DOHH2 (cell line): Measurements from ENCODE around the gene UTS2B.

Source experiments
- H3F3A ChIP-seq: fragments of 200-600 bp; sonication (generic), shearing (Covaris generic); 2 replicates; pipeline ENCODE4 v1.6.0; 2016; ENCODE audit warnings: antibody characterized with exemption, mild to moderate bottlenecking; ENCODE audit not compliant: control insufficient read depth, insufficient read depth
- H3K27ac ChIP-seq: fragments of 200-600 bp; sonication (generic); 2 replicates; pipeline ENCODE4 v1.5.1; 2014; ENCODE audit warnings: low read depth, mild to moderate bottlenecking, low read length, moderate library complexity
- H3K27me3 ChIP-seq: fragments of 200-600 bp; sonication (generic); 2 replicates; pipeline ENCODE4 v1.6.1; 2014; ENCODE audit warnings: mild to moderate bottlenecking, low read length, mixed read lengths; ENCODE audit not compliant: control insufficient read depth
- H3K36me3 ChIP-seq: fragments of 200-600 bp; sonication (generic); 2 replicates; pipeline ENCODE4 v1.6.1; 2014; ENCODE audit warnings: mild to moderate bottlenecking, low read length, moderate library complexity, mixed read lengths; ENCODE audit not compliant: control insufficient read depth
- H3K4me1 ChIP-seq: fragments of 200-600 bp; sonication (generic); 2 replicates; pipeline ENCODE4 v1.6.1; 2014; ENCODE audit warnings: mild to moderate bottlenecking, low read length, mixed read lengths; ENCODE audit not compliant: control insufficient read depth
- H3K4me2 ChIP-seq: fragments of 200-600 bp; sonication (generic); 2 replicates; pipeline ENCODE4 v1.6.0; 2014; ENCODE audit warnings: mild to moderate bottlenecking, low read length, moderate library complexity
- H3K4me3 ChIP-seq: fragments of 200-600 bp; sonication (generic); 2 replicates; pipeline ENCODE4 v1.5.1; 2014; ENCODE audit warnings: mild to moderate bottlenecking, low read length, mixed read lengths
- H3K79me2 ChIP-seq: fragments of 200-600 bp; sonication (generic); 2 replicates; pipeline ENCODE4 v1.6.1; 2014; ENCODE audit warnings: mild to moderate bottlenecking, low read length, mixed read lengths; ENCODE audit not compliant: control insufficient read depth
- H3K9me2 ChIP-seq: fragments of 200-600 bp; sonication (generic); replicated peaks from 2 replicates; pipeline ENCODE4 v1.6.1; 2014; ENCODE audit warnings: mild to moderate bottlenecking, low read length, mixed read lengths; ENCODE audit not compliant: control insufficient read depth
- H3K9me3 ChIP-seq: fragments of 200-600 bp; sonication (generic); 2 replicates; pipeline ENCODE4 v1.6.1; 2014; ENCODE audit warnings: antibody characterized with exemption, low read length, mixed read lengths; ENCODE audit not compliant: control insufficient read depth, insufficient read depth
- H4K20me1 ChIP-seq: fragments of 200-600 bp; sonication (generic); 2 replicates; pipeline ENCODE4 v1.6.0; 2014; ENCODE audit warnings: low read depth, mild to moderate bottlenecking, antibody characterized with exemption, low read length, moderate library complexity; ENCODE audit not compliant: control insufficient read depth, insufficient read depth
- EZH2phosphoT487 ChIP-seq: fragments of 200-600 bp; sonication (generic); IDR thresholded peaks from 2 replicates; pipeline ENCODE4 v1.6.1; 2017; ENCODE audit warnings: borderline replicate concordance, mild to moderate bottlenecking, antibody characterized with exemption, low read length, moderate library complexity, mixed read lengths
- TF ChIP-seq, protein P1 (sequence below): fragments of 200-600 bp; sonication (generic); IDR thresholded peaks from one replicate; pipeline ENCODE4 v1.5.1; 2014; ENCODE audit warnings: antibody characterized with exemption, mild to moderate bottlenecking, low read depth, low read length; ENCODE audit not compliant: poor library complexity, severe bottlenecking

The UTS2B gene

DNA sequence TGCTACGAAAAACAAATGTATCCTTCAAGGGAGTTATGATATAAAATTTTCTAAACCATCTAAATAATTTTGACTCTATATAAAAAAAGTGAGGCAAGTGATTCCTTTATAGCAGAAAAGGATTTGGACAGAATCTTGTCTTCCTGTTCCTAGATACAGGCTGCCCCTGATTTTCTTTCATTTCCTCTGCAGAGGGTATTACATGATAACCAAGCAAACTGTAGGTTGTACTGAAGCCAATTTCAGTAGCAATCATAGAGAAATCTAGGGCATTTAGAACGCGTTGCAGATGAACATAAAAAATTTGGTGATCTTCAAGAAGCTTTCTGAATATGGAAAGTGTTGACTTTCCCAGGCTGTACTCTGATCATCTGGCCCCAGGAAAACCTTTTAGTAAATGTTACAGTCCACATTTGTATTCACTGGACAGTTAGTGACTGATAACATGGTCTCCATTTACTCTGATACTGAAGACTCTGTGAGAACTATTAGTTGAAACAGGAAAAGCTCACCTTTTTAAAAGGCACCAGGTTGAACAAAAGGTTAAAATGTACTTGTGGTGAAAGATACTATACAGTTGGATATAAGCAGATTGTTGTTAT lies 9.1 kb upstream of the UTS2B start:
- no peak for TF ChIP-seq EZH2phosphoT487
- TF ChIP-seq, protein P1, sequence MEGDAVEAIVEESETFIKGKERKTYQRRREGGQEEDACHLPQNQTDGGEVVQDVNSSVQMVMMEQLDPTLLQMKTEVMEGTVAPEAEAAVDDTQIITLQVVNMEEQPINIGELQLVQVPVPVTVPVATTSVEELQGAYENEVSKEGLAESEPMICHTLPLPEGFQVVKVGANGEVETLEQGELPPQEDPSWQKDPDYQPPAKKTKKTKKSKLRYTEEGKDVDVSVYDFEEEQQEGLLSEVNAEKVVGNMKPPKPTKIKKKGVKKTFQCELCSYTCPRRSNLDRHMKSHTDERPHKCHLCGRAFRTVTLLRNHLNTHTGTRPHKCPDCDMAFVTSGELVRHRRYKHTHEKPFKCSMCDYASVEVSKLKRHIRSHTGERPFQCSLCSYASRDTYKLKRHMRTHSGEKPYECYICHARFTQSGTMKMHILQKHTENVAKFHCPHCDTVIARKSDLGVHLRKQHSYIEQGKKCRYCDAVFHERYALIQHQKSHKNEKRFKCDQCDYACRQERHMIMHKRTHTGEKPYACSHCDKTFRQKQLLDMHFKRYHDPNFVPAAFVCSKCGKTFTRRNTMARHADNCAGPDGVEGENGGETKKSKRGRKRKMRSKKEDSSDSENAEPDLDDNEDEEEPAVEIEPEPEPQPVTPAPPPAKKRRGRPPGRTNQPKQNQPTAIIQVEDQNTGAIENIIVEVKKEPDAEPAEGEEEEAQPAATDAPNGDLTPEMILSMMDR: no peak
- Histone ChIP-seq H4K20me1 (0 out of 2 replicates have a peak, but pooled peaks cover 4% of the 10 kb centered on the region), H3K36me3 (no peaks in the 10 kb centered on the region), H3K79me2 (peaks cover 94% of the 10 kb centered on the region), H3F3A (no peaks in the 10 kb centered on the region), H3K27me3 (no peaks in the 10 kb centered on the region), H3K9me2 (no peaks in the 10 kb centered on the region), H3K9me3 (no peaks in the 10 kb centered on the region), H3K27ac (no peak overlapping the region), H3K4me3 (no peak overlapping the region), H3K4me2 (no peak overlapping the region), H3K4me1 (no peaks in the 10 kb centered on the region)

GRCh38 chr3:191338177-191338488 lies 7.8 kb upstream of the UTS2B start:
- H3K27me3 ChIP-seq: no peaks in the 10 kb centered on the region
- H3F3A ChIP-seq: no peaks in the 10 kb centered on the region
- no peaks in the 10 kb centered on the region for H3K9me3 ChIP-seq
- no peak overlapping the region for H3K27ac ChIP-seq
- H3K79me2 ChIP-seq: peaks cover 96% of the 10 kb centered on the region
- peaks cover 8% of the 10 kb centered on the region for H3K4me1 ChIP-seq
- TF ChIP-seq, protein P1: no peak
- TF ChIP-seq EZH2phosphoT487: no peak
- no peaks in the 10 kb centered on the region for H3K36me3 ChIP-seq
- H3K4me3 ChIP-seq: no peak overlapping the region
- no peak overlapping the region for H3K4me2 ChIP-seq
- no peaks in the 10 kb centered on the region for H3K9me2 ChIP-seq
- H4K20me1 ChIP-seq: 0 out of 2 replicates have a peak, but pooled peaks cover 4% of the 10 kb centered on the region

- no peak for TF ChIP-seq EZH2phosphoT487
- TF ChIP-seq, protein P1: no peak
- H3K36me3 ChIP-seq: no peaks in the 10 kb centered on the region
- peaks cover 12% of the 10 kb centered on the region for H3K4me1 ChIP-seq
- no peak overlapping the region for H3K4me3 ChIP-seq
- H3F3A ChIP-seq: no peaks in the 10 kb centered on the region
- no peaks in the 10 kb centered on the region for H3K27me3 ChIP-seq
- H3K27ac ChIP-seq: no peak overlapping the region
- H3K9me2 ChIP-seq: no peaks in the 10 kb centered on the region
- H3K4me2 ChIP-seq: no peak overlapping the region
- H3K79me2 ChIP-seq: peaks cover 96% of the 10 kb centered on the region
- H4K20me1 ChIP-seq: 0 out of 2 replicates have a peak, but pooled peaks cover 4% of the 10 kb centered on the region
- no peaks in the 10 kb centered on the region for H3K9me3 ChIP-seq
Observed at GRCh38 chr3:191336833-191337232, 6.5 kb upstream of the UTS2B start.
